OCI-LY3 (cell line): ENCODE results near the gene JSRP1.

Source experiments
- CTCF ChIP-seq: fragments of 200-600, 300-600 bp; sonication (generic); IDR thresholded peaks from 2 replicates; pipeline ENCODE4 v1.5.1; 2014; ENCODE audit warnings: antibody characterized with exemption, low read length, low read depth
- EZH2phosphoT487 ChIP-seq: fragments of 200-600 bp; shearing (Covaris generic); IDR thresholded peaks from 2 replicates; pipeline ENCODE4 v1.6.1; 2018; ENCODE audit warnings: antibody characterized with exemption, mixed run types, low read depth

DNA sequence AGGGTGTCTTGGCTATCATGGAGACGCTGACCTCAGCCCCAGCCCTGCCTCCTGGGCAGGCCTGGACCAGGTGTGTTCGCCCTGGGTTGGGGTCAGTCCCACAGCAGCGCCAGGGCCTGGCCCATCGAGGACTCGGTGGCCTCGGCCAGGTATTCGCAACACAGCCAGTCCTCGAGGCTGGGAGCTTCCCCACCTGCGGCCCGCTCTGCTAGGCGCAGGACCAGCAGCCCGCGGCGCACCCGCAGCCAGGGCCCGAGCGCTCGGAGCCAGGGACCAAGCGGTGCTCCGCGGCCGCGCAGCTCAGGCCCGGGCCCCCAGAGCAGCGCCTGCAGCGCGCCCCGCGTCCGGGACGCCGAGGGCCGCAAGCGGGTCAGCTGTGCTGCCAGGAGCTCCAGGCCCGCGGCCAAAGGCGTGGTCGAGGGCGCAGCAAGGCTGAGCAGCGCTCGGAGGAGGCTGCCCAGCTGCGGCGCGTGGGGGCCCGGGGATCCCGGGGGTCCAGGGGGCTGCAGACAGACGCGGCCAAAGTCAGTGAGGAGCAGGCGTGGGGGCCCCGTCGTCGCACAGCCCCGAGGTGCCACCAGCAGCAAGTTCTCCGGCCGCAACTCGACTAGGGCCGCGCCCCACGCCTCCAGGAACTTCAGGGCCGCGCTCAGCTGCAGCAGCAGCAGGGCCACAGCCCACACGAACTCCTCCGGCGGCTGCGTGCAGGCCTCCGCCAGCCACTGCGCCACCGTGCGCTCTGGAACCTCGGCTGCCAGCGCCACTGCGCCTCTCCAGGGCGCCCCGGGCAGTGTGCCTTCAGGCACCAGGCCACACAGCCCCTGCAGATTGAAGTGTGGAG is 19.6 kb upstream of the JSRP1 start:
- TF ChIP-seq CTCF (no peak), EZH2phosphoT487 (no peak)
